ENCODE measurements around the gene WNK1. TPM values are rescaled to one million over a fixed set of nuclear protein-coding genes. Genes with fewer than 3 reads are reported as not detected.

The WNK1 gene
- total RNA-seq, 2 experiments from 2014 or later, result 162 to 170 TPM

DNA sequence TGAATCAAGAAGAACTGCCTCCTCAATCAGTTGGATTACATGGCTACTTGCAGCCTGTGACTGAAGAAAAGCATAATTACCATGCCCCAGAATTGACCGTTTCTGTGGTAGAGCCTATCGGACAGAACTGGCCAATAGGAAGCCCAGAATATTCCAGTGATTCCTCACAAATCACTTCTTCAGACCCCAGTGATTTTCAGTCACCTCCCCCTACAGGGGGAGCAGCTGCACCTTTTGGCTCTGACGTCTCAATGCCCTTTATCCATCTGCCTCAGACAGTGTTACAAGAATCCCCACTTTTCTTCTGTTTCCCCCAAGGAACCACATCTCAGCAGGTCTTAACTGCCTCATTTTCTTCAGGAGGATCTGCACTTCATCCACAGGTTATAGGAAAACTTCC lies 116.3 kb downstream of the WNK1 start:
- Mint-ChIP-seq H3K4me1 (peaks cover 25% of the 10 kb centered on the region), H3K27ac (no peak overlapping the region), H3K27me3 (no peaks in the 10 kb centered on the region), H3K9me3 (no peaks in the 10 kb centered on the region), H3K36me3 (ENCODE audit: low read depth) (peaks cover 33% of the 10 kb centered on the region), H3K4me3 (no peak overlapping the region)
- DNase-seq, result no peak
- ChIA-PET CTCF (no interaction called here), POLR2A (no interaction called here)

DNA sequence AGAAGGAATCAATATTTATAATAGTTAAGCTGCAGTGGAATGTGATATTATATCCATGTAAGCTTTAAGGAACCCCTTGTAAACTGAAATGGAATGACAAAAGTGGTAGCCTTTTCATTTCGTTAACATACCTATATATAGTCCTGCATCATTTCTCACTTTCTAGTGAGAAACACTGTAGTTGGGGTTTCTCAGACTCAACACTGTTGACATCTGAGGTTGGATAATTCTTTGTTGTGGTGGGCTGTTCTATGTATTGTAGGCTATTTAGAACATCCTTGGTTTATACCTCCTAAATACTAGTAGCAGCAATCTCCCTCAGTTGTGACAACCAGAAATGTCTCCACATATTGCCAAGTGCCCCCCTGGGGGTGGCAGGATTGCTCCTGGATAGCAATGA lies 118.0 kb downstream of the WNK1 start:
- Mint-ChIP-seq H3K4me1 (peaks cover 27% of the 10 kb centered on the region), H3K27me3 (no peaks in the 10 kb centered on the region), H3K27ac (peak overlapping the region; percentile 65), H3K36me3 (ENCODE audit: low read depth) (peaks cover 34% of the 10 kb centered on the region), H3K9me3 (no peaks in the 10 kb centered on the region), H3K4me3 (no peak overlapping the region)
- DNase-seq, result peak; percentile 16
- ChIA-PET POLR2A (no interaction called here), CTCF (interaction anchor here (0.8 kb wide), 1 partner anchor 296 kb away, joined by 3 read pairs; no protein-coding TSS in a partner anchor)

DNA sequence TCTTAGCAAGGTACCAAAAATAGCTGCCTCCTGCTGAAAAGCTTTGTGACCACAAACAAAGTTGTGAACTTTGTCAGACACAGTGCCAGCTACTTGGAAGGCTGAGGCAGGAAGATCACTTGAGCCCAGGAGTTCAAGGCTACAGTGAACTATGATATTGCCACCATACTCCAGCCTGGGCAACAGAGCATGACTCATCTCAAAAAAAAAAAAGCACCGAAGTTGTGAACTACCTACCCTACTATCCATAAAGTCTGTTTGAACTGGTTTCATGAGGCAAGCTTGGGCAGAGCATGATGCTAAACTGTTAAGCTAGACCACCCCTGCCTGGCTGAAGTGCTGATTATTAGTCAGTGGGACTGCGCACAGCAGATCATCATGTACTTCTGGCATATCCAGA lies 121.6 kb downstream of the WNK1 start:
- Mint-ChIP-seq H3K4me1 (peaks cover 21% of the 10 kb centered on the region), H3K27ac (no peak overlapping the region), H3K27me3 (no peaks in the 10 kb centered on the region), H3K4me3 (no peak overlapping the region), H3K9me3 (no peaks in the 10 kb centered on the region), H3K36me3 (ENCODE audit: low read depth) (peaks cover 29% of the 10 kb centered on the region)
- DNase-seq, result no peak
- POLR2A ChIA-PET, result no interaction called here
- CTCF ChIA-PET, result interaction anchor here (0.6 to 1.0 kb wide), 5 partner anchors 10 to 127 kb away, joined by 3 to 4 read pairs (median 3); no protein-coding TSS in a partner anchor

DNA sequence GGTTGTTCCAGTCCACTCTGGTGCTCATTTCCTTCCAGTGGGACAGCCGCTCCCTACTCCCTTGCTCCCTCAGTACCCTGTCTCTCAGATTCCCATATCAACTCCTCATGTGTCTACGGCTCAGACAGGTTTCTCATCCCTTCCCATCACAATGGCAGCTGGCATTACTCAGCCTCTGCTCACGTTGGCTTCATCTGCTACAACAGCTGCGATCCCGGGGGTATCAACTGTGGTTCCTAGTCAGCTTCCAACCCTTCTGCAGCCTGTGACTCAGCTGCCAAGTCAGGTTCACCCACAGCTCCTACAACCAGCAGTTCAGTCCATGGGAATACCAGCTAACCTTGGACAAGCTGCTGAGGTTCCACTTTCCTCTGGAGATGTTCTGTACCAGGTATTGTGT lies 127.3 kb downstream of the WNK1 start:
- Mint-ChIP-seq H3K36me3 (ENCODE audit: low read depth) (peaks cover 59% of the 10 kb centered on the region), H3K27ac (peak overlapping the region; percentile 6), H3K27me3 (no peaks in the 10 kb centered on the region), H3K4me1 (peaks cover 4% of the 10 kb centered on the region), H3K4me3 (no peak overlapping the region), H3K9me3 (no peaks in the 10 kb centered on the region)
- ChIA-PET CTCF (interaction anchor here (0.6 kb wide), 1 partner anchor 303 kb away, joined by 3 read pairs; no protein-coding TSS in a partner anchor), POLR2A (no interaction called here)
- DNase-seq, result no peak

DNA sequence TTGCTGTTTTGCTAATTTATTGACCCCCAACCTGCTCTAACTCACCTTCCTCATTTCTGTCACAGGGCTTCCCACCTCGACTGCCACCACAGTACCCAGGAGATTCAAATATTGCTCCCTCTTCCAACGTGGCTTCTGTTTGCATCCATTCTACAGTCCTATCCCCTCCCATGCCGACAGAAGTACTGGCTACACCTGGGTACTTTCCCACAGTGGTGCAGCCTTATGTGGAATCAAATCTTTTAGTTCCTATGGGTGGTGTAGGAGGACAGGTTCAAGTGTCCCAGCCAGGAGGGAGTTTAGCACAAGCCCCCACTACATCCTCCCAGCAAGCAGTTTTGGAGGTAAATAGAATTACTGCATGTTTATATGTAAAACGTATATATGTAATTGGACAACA lies 128.3 kb downstream of the WNK1 start:
- H3K27ac Mint-ChIP-seq, result no peak overlapping the region
- peaks cover 2% of the 10 kb centered on the region for H3K4me1 Mint-ChIP-seq
- CTCF ChIA-PET, result no interaction called here
- POLR2A ChIA-PET, result no interaction called here
- H3K9me3 Mint-ChIP-seq, result no peaks in the 10 kb centered on the region
- no peak overlapping the region for H3K4me3 Mint-ChIP-seq
- no peak for DNase-seq
- no peaks in the 10 kb centered on the region for H3K27me3 Mint-ChIP-seq
- peaks cover 63% of the 10 kb centered on the region for H3K36me3 Mint-ChIP-seq (ENCODE audit: low read depth)

DNA sequence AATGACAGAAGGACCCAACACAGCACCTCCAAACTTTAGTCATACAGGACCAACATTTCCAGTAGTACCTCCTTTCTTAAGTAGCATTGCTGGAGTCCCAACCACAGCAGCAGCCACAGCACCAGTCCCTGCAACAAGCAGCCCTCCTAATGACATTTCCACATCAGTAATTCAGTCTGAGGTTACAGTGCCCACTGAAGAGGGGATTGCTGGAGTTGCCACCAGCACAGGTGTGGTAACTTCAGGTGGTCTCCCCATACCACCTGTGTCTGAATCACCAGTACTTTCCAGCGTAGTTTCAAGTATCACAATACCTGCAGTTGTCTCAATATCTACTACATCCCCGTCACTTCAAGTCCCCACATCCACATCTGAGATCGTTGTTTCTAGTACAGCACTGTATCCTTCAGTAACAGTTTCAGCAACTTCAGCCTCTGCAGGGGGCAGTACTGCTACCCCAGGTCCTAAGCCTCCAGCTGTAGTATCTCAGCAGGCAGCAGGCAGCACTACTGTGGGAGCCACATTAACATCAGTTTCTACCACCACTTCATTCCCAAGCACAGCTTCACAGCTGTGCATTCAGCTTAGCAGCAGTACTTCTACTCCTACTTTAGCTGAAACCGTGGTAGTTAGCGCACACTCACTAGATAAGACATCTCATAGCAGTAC lies 132.5 kb downstream of the WNK1 start:
- no peak for DNase-seq
- Mint-ChIP-seq H3K4me3 (no peak overlapping the region), H3K27ac (no peak overlapping the region), H3K9me3 (no peaks in the 10 kb centered on the region), H3K4me1 (peaks cover 2% of the 10 kb centered on the region), H3K27me3 (no peaks in the 10 kb centered on the region), H3K36me3 (ENCODE audit: low read depth) (peaks cover 65% of the 10 kb centered on the region)
- ChIA-PET CTCF (interaction anchor here (1.0 to 1.3 kb wide), 2 partner anchors 9 to 10 kb away, joined by 3 to 4 read pairs; no protein-coding TSS in a partner anchor), POLR2A (no interaction called here)

DNA sequence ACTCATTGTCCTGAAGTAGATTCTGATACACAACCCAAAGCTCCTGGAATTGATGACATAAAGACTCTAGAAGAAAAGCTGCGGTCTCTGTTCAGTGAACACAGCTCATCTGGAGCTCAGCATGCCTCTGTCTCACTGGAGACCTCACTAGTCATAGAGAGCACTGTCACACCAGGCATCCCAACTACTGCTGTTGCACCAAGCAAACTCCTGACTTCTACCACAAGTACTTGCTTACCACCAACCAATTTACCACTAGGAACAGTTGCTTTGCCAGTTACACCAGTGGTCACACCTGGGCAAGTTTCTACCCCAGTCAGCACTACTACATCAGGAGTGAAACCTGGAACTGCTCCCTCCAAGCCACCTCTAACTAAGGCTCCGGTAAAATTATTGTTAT lies 133.3 kb downstream of the WNK1 start:
- H3K27me3 Mint-ChIP-seq, result no peaks in the 10 kb centered on the region
- H3K4me3 Mint-ChIP-seq, result no peak overlapping the region
- peaks cover 63% of the 10 kb centered on the region for H3K36me3 Mint-ChIP-seq (ENCODE audit: low read depth)
- no peak overlapping the region for H3K27ac Mint-ChIP-seq
- DNase-seq, result no peak
- POLR2A ChIA-PET, result no interaction called here
- no peaks in the 10 kb centered on the region for H3K9me3 Mint-ChIP-seq
- no peaks in the 10 kb centered on the region for H3K4me1 Mint-ChIP-seq
- CTCF ChIA-PET, result interaction anchor here (1.3 kb wide), 1 partner anchor 8 kb away, joined by 3 read pairs; no protein-coding TSS in a partner anchor

DNA sequence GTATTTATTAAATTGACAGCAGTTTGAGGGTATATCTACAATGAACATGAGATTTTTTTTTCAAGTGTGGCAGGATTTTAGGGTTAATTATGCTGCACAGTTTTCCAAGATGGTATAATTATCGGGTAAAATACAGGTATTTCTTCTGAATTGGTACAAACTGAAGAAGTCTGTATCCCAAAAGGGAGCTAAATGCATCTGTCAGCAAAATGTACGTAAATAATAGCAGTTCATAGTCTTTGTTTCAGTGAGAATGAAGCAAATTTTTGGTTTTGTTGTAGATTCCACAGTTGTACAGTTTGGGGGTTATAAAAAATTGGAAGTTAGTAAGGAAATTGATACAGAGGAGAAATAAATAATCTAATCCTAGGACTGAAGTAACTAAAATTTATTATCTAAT lies 133.8 kb downstream of the WNK1 start:
- DNase-seq, result no peak
- no peak overlapping the region for H3K4me3 Mint-ChIP-seq

DNA sequence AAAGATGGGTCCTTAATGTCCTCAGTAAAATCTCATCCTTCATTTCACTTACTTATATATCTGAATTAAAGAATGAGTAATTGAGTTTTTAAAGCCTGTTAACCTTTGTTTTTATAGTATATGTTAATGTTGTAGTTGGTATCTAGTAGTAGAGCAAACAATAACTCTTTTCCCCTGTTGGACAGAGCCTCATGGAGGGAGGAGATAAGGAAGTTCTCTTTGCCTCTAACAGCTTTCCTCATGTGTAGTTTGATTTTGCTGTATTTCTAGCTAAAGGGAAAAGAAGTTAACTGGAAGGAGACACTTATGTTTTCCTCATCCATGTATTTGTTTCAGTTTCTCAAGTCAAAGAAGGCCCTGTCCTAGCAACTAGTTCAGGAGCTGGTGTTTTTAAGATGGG lies 141.8 kb downstream of the WNK1 start:
- CTCF ChIA-PET, result interaction anchor here (1.1 to 1.2 kb wide), 2 partner anchors 9 to 17 kb away, joined by 3 read pairs; no protein-coding TSS in a partner anchor
- H3K4me1 Mint-ChIP-seq, result peaks cover 2% of the 10 kb centered on the region
- peak overlapping the region; percentile 13 for H3K27ac Mint-ChIP-seq
- no peak for DNase-seq
- no peak overlapping the region for H3K4me3 Mint-ChIP-seq
- H3K27me3 Mint-ChIP-seq, result no peaks in the 10 kb centered on the region
- no peaks in the 10 kb centered on the region for H3K9me3 Mint-ChIP-seq
- H3K36me3 Mint-ChIP-seq (ENCODE audit: low read depth), result peaks cover 44% of the 10 kb centered on the region
- POLR2A ChIA-PET, result no interaction called here

More for the DNA sequence above, 133.8 kb downstream of the WNK1 start:
- ChIA-PET POLR2A (no interaction called here), CTCF (interaction anchor here (0.7 to 1.4 kb wide), 2 partner anchors 19 to 49 kb away, joined by 4 to 6 read pairs; no protein-coding TSS in a partner anchor)
- no peaks in the 10 kb centered on the region for H3K9me3 Mint-ChIP-seq
- peaks cover 60% of the 10 kb centered on the region for H3K36me3 Mint-ChIP-seq (ENCODE audit: low read depth)
- no peak overlapping the region for H3K27ac Mint-ChIP-seq
- H3K27me3 Mint-ChIP-seq, result no peaks in the 10 kb centered on the region
- no peaks in the 10 kb centered on the region for H3K4me1 Mint-ChIP-seq

DNA sequence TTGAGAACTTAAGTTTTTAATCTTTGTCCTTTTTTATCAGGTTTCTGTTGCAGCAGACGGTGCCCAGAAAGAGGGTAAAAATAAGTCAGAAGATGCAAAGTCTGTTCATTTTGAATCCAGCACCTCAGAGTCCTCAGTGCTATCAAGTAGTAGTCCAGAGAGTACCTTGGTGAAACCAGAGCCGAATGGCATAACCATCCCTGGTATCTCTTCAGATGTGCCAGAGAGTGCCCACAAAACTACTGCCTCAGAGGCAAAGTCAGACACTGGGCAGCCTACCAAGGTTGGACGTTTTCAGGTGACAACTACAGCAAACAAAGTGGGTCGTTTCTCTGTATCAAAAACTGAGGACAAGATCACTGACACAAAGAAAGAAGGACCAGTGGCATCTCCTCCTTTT lies 143.7 kb downstream of the WNK1 start:
- peaks cover 40% of the 10 kb centered on the region for H3K36me3 Mint-ChIP-seq (ENCODE audit: low read depth)
- ChIA-PET CTCF (interaction anchor here (1.5 kb wide), 1 partner anchor 10 kb away, joined by 4 read pairs; no protein-coding TSS in a partner anchor), POLR2A (no interaction called here)
- no peak overlapping the region for H3K27ac Mint-ChIP-seq
- H3K4me3 Mint-ChIP-seq, result no peak overlapping the region
- no peak for DNase-seq
- H3K9me3 Mint-ChIP-seq, result no peaks in the 10 kb centered on the region
- H3K27me3 Mint-ChIP-seq, result no peaks in the 10 kb centered on the region
- H3K4me1 Mint-ChIP-seq, result peaks cover 2% of the 10 kb centered on the region

DNA sequence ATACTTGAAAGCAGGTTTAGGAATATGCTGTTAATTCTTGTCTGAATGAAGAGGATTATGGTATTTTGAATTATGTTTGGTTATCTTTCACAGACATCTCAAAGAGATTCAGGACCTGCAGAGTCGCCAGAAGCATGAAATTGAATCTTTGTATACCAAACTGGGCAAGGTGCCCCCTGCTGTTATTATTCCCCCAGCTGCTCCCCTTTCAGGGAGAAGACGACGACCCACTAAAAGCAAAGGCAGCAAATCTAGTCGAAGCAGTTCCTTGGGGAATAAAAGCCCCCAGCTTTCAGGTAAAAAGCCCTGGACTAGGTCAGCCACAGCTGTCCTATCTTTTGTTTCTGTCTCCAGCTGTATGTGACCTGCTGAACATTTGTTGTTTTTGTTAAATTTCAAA lies 145.0 kb downstream of the WNK1 start:
- peaks cover 46% of the 10 kb centered on the region for H3K36me3 Mint-ChIP-seq (ENCODE audit: low read depth)
- ChIA-PET CTCF (interaction anchor here (0.6 to 1.5 kb wide), 4 partner anchors 8 to 328 kb away, joined by 3 to 4 read pairs (median 4); no protein-coding TSS in a partner anchor), POLR2A (no interaction called here)
- peaks cover 2% of the 10 kb centered on the region for H3K4me1 Mint-ChIP-seq
- H3K9me3 Mint-ChIP-seq, result no peaks in the 10 kb centered on the region
- DNase-seq, result no peak
- H3K4me3 Mint-ChIP-seq, result no peak overlapping the region
- no peaks in the 10 kb centered on the region for H3K27me3 Mint-ChIP-seq
- no peak overlapping the region for H3K27ac Mint-ChIP-seq

DNA sequence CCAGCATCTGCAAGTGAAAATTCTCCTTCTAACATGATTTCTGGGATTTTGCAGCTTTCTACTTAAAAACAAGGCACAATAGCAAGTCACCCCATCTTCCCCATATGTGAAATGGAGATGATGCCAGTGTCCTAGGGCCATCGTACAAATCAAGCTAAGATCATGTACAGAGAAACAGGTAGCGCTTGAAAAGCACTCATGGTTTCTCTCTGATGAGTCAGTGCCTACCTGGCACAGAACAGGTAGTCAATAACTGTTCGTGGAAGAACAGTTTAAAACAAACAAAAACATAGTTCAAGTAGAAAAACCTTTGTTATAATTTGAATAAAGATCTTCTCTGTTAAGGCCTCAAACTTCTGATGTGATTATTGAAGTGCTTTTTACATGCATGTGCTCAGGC lies 150.2 kb downstream of the WNK1 start:
- Mint-ChIP-seq H3K27ac (no peak overlapping the region), H3K27me3 (no peaks in the 10 kb centered on the region), H3K4me1 (peaks cover 37% of the 10 kb centered on the region), H3K36me3 (ENCODE audit: low read depth) (peaks cover 61% of the 10 kb centered on the region), H3K9me3 (no peaks in the 10 kb centered on the region), H3K4me3 (no peak overlapping the region)
- ChIA-PET CTCF (interaction anchor here (0.6 to 0.7 kb wide), 2 partner anchors 180 to 437 kb away, joined by 3 read pairs; no protein-coding TSS in a partner anchor), POLR2A (no interaction called here)
- no peak for DNase-seq

DNA sequence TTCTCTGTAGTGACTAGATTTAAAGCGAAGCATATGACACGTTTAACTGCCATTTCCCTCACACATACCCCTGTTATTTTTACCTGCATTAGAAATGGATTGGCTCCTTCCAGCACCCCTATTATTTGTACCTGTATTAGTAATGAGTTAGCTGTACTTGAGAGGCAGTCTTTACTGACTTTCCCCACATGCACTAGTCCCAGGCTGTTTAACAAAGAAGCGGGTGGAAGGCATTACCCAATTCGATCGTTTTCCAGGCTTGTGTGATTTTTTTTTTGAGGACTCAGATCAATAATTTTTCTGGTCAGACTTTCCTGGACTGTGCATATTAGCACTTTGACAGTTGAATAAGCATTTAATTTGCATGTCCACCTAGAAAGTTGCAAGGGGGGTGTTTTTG lies 150.7 kb downstream of the WNK1 start:
- ChIA-PET CTCF (interaction anchor here (0.6 to 0.7 kb wide), 2 partner anchors 180 to 437 kb away, joined by 3 read pairs; no protein-coding TSS in a partner anchor), POLR2A (no interaction called here)
- Mint-ChIP-seq H3K9me3 (no peaks in the 10 kb centered on the region), H3K36me3 (ENCODE audit: low read depth) (peaks cover 63% of the 10 kb centered on the region), H3K27ac (peak overlapping the region; percentile 3), H3K27me3 (no peaks in the 10 kb centered on the region), H3K4me1 (peaks cover 38% of the 10 kb centered on the region), H3K4me3 (no peak overlapping the region)
- no peak for DNase-seq

All from activated CD4-positive, alpha-beta T cell treated with anti-CD3 and anti-CD28 coated beads, Interleukin-2, amount 10 ng/mL, durations not matched to agents 7 days and 5 days (primary cell).